Kidney tubule cell (primary cell): ENCODE data around the gene RABGAP1L.
"Not testable (repeated sequence)": the region's sequence is repeated elsewhere in the genome, so short reads cannot be mapped to it uniquely, and the experiment has no call there.

Experiments
- DNase-seq: peaks from one replicate; pipeline ENCODE4 v3.0.0-alpha.2; 2018; ENCODE audit warnings: low spot score

RABGAP1L gene

DNA sequence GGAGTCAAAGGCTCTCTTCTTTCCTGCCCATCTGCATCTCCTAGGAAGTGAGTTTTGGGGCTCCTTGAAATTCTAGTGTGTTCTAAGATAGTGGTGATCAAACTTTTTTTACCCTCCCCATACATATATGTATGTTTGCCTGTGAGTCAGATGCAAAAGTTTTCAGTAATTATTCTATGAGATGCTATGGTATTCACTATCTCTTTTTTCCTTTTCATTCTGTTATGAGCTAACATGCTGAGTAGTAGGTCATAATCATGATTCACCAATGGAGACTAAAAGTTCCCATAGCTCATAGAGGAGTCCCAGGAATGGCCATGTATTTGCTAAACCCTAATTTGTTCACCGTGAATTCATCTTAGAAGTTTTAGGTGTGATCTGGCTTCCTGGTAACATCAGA lies 424.0 kb downstream of the RABGAP1L start:
- DNase-seq = no peak

DNA sequence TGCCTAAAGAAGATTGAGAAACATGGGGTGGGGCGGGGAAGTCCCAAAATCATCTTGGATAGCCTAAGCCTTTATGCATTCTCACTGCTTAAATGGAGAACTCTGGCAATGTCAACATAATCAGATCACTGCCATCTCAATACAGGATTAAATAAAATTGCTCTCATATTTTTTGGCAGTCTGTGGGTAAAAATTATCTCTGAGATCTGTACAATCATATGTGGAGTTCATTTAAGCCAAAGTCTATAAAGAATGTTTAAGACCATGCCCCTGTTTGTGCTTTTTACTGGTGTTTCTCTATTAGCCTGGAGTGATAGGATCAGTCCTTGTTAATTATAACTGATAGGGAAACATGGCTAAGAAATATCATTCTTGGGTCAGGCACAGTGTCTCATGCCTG lies 424.8 kb downstream of the RABGAP1L start:
- DNase-seq = no peak

DNA sequence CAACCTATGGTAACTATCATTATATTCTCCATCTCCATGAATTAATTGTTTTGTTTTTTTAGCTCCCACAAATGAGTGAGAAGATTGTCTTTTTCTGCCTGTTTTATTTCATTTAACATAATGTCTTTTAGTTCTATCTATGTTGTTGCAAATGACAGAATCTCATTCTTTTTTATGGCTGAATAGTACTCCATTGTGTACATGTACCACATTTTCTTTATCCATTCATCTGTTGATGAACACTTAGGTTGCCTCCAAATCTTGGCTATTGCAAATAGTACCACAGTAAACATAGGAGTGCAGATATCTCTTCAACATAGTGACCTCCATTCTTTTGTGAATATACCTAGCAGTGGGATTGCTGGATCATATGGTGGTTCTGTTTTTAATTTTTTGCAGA lies 429.3 kb downstream of the RABGAP1L start:
- not testable (repeated sequence) for DNase-seq

DNA sequence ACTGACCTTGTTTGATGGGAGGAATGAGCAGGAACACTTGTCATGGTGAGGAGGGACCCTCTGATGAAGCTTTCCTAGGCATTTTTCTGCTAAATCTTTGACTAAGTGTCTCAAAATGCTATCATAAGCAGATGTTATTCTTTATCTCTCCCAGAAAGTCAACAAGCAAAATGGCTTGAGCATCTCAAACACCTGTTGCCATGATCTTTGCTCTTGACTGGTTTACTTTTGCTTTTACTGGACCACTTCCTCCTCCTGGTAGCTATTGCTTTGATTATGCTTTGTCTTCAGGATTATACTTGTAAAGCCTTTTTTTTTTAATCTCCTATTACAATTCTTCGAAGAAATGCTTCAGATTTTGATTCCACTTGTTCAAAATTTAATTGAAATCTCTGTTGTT lies 445.9 kb downstream of the RABGAP1L start:
- DNase-seq = no peak

DNA sequence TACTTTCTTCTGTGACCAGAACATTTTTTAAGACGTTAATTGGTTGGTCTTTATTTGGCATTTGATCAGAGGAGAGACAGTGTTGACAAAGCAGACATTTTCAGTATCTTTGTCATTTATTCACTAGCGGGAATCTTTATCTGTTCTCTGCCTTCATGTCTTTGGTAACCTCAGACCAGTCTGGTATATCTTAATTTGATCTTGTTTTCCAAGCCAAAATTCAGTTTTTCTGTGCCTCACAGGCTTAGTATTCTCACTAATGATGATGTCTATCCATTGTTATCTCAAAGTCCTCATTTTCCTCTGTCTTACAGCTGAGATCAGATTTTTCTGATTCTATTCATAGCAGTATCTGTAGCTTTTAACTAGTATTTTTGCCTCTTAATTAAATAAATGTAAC lies 447.2 kb downstream of the RABGAP1L start:
- DNase-seq = no peak

DNA sequence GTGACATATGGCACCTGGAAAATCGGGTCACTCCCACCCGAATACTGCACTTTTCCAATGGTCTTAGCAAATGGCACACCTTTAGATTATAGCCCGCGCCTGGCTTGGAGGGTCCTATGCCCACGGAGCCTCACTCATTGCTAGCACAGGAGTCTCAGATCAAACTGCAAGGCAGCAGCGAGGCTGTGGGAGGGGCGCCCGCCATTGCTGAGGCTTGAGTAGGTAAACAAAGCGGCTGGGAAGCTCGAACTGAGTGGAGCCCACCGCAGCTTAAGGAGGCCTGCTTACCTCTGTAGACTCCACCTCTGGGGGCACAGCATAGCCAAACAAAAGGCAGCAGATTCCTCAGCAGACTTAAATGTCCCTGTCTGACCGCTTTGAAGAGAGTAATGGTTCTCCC lies 458.6 kb downstream of the RABGAP1L start:
- DNase-seq = not testable (repeated sequence)

DNA sequence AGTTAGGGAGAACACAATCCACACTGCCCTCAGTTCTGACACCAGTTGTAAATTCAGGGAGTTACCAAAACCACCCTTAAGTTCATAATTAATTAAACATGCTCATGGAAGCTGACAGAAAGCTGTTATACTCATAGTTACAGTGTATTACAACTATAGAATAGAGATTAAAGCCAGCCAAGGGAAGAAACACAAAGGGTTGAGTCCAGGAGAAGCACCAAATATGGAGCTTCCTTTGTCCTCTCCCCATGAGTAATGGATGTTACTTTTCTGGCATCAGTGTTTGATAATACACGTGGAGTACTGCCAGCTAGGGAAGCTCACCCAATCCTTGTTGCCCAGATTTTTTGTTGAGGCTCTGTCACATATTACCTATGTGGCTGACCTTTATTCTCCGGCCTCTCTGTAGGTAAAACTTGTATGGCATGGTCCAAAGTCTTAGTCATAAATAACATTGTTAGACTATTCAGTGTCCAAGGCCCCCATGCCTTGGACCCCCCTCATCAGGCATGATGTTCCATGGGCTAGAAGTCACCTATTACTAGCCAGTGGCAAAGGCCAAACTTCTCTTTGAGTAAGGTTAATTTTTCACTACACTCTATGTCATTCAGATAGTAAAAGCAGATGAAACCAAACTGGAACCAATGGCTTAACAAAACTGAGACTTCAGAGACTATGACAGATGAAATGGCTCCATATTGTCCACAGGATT lies 464.2 kb downstream of the RABGAP1L start:
- no peak for DNase-seq

DNA sequence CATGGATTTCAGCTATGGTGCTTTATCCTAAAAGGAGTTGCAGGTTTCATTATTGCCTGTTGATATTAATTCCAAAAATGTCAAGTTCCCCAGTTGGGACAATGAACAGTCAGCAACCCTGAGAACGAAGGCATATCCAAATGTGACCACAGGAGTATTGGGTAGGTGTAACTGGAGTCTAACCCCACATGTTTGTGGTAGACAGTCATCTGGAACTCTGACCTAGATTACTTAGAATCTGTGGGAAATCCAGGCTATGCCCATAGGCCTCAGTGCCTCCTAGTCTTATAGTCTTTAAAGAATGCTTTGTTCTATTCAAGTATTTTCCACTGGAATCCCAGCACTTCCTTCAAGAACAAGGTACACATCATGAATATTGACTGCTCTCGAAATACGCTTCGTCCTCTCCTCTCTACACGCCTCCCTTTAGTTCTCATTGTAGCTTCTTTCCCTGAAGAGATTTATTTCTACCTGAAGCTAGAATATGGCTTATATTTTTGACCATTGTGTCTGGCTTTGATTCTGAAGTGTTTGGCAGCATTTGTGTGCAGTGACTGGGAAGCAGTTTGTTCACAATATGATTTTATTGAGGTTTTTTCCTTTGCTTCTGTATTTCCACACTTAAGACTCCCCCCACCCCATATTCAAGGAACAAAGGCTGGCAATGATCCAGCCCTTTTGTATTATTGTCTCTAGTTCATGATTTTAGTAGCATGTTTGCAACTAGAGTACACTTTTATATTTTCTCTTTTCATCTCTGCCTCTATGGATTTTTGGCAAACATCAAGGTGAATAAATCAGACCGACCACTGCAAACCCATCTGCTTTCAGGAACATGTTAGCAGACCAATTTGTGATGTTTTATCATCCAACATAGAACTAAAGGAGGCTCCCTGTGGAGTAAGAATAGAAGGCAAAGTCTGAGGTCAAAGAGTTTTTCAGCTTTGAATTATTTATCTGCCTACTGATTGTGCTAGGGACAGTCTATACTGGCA lies 467.0 kb downstream of the RABGAP1L start:
- DNase-seq = peak; percentile 59

DNA sequence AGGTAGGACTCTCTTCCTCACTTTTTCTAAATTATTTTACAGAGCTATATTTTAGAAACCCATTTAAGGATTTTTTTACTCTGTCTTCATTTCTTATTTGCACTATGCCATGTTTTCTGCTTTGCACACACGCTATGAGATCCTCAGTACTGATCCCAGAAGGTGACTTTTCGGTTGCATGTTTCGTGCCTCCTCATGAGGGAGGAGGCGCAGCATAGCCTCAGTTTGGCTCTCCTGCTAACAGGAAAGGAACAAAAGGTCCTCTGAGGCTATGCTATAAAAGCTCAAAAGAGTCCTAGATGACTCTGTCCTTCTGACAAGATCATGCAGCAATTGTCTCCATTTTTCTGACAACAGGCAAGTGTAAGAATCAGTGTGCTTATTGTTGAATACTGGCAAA lies 478.2 kb downstream of the RABGAP1L start:
- no peak for DNase-seq

DNA sequence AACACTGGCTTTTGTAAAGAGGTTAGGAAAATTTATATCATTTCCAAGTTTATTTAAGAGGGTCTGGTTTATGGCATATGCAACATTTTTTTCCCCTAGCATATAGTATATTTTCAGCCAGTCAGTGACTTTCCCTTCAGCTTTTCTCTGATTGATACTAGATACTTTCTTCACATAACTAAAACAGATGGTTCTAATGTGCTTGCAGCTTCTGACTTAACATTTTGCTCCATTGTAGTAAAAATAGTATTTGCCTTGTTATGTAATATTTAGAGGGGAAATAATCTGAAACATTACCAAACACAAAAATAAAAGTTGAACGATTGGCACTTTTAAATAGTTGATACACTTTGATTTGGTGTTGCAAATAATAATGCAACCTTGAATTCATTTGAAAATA lies 480.1 kb downstream of the RABGAP1L start:
- no peak for DNase-seq

DNA sequence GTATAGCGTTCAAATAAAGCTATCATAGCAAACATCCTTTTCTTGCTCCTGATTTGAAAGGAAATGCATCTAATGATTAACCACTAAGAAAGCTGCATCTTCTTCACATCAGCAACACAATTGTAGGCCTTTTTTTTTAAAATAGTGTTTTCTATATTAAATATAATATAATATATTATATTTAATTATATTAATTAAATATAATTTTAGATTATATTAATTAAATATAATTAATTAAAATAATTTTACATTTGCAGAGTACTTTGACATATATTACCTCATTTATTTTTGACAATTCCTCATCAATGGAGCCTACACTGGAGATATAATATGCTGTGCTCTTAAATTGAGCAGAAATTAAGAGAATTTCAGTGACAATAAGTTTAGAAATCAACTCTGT lies 481.5 kb downstream of the RABGAP1L start:
- DNase-seq = no peak

DNA sequence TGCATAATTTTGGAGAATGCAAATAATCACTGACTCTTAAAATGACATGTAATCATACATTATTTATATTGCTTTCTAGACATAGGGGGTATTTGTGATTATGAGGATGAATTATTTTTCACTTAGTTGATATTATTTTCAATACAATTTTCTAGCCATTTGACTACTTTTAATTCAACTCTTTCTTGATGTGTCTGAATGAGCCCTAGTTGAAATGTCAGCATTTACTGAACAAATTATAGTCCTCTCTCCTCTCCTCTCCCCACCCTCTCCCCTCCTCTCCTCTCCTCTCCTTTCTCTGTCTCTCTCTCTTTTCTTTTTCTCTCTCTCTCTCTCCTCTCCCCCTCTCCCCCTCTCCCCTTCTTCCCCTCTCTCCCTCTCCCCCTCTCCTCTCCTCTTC lies 483.1 kb downstream of the RABGAP1L start:
- DNase-seq = no peak

DNA sequence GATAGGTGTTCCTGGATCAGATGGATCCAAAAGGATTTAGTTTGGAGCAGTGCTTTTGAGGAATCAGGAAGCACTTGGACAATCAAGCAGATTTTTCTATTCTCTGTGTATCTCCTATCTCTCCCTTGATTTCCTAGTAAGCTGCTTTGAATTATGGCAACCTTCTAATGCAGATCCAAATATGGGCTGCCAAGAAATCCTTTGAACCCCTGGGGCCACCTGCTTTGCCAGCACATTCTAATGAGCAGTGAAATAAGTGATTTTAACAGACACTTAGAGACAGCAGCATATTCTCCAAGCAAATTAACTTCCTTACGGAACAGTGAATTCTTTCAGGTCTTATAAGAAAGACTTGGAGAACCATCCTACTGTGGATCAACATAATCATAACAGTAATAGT lies 483.9 kb downstream of the RABGAP1L start:
- no peak for DNase-seq

DNA sequence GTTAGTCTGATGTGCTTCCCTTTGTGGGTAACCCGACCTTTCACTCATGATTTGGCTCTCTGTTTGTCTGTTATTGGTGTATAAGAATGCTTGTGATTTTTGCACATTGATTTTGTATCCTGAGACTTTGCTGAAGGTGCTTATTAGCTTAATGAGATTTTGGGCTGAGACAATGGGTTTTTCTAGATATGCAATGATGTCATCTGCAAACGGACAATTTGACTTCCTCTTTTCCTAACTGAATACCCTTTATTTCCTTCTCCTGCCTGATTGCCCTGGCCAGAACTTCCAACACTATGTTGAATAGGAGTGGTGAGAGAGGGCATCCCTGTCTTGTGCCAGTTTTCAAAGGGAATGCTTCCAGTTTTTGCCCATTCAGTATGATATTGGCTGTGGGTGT lies 490.3 kb downstream of the RABGAP1L start:
- not testable (repeated sequence) for DNase-seq

DNA sequence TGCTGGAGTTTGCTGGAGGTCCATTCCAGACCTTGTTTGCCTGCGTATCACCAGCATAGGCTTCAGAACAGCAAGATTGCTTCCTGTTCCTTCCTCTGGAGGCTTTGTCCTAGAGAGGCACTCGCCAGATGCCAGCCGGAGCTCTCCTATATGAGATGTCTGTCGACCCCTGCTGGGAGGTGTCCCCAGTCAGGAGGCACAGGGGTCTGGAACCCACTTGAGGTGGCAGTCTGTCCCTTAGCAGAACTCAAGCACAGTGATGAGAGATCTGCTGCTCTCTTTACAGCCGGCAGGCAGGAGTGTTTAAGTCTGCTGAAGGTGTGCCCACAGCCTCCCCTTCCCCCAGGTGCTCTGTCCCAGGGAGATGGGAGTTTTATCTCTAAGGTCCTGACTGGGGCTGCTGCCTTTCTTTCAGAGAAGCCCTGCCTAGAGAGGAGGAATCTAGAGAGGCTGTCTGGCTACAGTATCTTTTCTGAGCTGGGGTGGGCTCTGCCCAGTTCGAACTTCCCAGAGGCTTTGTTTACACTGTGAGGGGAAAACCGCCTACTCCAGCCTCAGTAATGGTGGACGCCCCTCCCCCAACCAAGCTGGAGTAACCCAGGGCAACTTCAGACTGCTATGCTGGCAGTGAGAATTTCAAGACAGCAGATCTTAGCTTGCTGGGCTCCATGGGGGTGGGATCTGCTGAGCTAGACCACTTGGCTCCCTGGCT lies 493.4 kb downstream of the RABGAP1L start:
- no peak for DNase-seq

DNA sequence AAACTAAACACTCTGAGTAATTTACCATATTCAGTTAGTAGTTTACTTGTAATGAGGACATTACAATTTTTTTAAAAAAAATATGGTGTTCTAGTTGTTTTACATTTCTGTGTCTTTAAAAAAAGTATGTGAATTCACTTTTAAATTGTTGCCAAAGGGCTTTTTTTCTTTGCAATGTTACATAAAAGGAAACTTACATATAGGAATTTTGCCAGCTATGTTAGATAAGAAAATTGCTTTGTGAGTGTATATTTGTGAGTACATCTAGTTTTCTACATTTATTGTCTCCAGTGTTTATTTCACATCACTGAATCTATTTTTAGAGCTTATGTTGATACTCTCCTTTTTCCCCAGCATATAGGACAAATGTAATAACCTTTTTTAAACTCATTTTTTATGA lies 495.2 kb downstream of the RABGAP1L start:
- DNase-seq = no peak

DNA sequence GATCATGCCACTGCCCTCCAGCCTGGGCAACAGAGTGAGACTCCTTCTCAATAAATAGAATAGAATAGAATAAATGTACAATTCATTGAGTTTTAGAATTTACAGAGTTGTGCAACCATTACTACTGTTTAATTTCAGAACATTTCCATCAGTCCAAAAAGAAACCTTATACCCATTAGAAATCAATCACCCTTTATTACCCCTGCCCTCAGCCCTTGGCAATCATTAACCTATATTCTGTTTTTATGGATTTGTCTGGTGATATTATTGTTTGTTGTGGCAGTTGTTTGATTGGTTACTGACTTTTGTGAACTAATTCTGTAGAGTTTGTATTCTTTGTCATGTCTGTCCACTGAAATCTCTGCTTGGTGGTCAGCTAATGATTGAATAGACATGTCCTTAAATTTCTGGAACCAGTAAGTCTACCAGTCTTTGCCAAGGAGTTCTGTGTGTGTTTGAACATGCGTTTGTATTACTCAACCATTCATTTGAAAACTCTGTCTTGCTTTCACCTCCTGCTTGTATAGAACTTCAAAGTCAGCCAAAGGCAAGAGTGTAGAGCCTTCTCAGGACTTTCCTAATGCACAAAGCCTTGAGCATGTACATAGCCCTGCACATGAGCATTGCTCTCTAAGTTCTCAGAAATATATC lies 497.2 kb downstream of the RABGAP1L start:
- DNase-seq = no peak

DNA sequence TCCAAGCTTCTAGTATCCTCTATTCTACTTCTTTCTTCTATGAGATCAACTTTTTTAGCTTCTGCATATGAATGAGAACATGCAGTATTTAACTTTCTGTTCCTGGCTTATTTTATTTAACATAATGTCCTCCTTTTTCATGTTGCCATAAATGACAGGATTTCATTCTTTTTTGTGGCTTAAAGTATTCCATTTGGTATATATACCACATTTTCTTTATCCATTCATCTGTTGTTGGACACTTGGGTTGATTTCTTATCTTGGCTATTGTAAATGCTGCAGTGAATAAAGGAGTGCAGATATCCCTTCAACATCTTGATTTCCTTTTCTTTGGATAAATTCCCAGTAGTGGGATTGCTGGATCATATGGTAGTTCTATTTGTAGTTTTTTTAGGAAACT lies 498.1 kb downstream of the RABGAP1L start:
- no peak for DNase-seq

DNA sequence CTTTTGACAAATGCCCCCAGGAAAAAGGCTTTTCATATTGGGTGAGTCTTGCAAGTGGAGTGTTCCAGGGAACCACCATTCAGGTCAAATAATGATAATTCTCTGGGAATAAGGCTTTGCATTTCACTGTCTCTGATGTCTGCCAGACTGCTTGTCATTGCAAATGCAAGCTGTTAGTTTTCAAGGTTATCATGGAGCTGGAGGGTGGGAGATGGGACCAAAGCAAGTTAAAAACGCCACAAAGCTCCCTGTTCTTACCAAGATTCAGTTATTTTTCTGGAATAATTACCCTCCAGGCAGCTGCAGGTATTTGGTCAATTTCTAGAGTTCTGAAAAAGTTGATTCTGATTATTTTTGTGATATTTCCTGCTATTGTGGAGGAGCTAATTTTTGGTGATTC lies 498.6 kb downstream of the RABGAP1L start:
- no peak for DNase-seq

DNA sequence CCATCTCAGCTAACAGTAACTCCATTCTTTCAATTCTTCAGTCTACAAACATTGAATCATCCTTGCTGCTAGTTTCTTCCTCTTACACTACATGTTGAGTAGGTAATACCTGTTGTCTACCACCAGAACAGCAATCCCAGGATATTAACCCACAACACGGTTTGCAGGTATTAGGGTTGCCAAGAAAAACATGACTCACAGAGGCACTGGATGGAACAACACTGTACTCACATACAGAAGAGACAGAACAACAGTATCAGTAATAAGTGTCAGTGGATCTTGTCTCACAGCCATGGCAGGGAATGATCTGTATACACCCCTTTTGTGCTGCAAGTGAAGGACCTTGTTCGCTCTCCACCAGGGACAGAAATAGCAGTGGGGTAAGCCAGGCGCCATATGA lies 500.5 kb downstream of the RABGAP1L start:
- DNase-seq = peak; percentile 95

DNA sequence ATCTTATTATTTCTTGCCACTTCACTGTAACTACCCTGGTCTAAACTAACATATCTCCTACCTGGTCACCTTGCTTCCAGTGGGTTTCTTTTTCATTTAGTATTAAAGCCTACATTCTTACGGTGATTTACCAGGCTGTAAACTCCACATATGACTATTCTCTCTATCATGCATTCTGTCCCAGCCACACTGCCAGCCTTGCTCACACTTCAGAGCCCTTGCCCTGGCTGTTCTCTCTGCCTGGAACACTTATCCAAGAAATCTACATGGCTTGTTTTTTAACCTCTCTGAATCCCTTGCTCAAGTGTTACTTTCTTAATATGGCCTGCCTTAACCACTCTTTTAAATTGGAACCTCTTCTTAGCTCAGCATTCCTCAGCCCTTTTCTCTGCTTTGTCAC lies 501.2 kb downstream of the RABGAP1L start:
- peak; percentile 2 for DNase-seq

DNA sequence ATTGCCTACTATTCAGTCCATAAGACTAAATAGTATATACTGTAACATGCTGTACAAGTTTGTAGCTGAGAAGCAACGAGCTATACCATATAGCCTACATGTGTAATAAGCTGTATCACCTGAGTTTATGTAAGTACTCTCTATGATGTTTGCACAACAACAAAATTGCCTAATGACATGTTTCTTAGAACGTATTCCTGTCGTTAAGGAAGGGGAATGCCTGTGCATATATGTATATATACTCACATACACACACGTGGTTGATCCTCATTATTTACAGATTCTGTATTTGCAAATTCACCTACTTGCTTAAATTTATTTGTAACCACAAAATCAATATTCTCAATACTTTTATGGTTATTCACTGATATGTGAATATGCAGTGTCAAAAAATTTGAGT lies 504.0 kb downstream of the RABGAP1L start:
- no peak for DNase-seq
